SU-DHL-6 (cell line): ENCODE results near the gene TIAM2.

Experiments used
- CTCF ChIP-seq: fragments of 200-600 bp; sonication (generic); IDR thresholded peaks from one replicate; pipeline ENCODE4 v1.5.1; 2017; ENCODE audit warnings: antibody characterized with exemption, mild to moderate bottlenecking, low read length, moderate library complexity; ENCODE audit not compliant: insufficient read depth, poor library complexity, severe bottlenecking
- EZH2phosphoT487 ChIP-seq: fragments of 200-600 bp; sonication (generic), shearing (Covaris generic); conservative IDR thresholded peaks from 2 replicates; pipeline ENCODE4 v1.6.1; 2018; ENCODE audit warnings: mild to moderate bottlenecking, antibody characterized with exemption, low read length, moderate library complexity, mixed read lengths

- no peak for TF ChIP-seq CTCF
- TF ChIP-seq EZH2phosphoT487: no peak
Observed at GRCh38 chr6:155253337-155253736, 258.2 kb downstream of the TIAM2 start.
